Activated effector memory CD4-positive, alpha-beta T cell treated with anti-CD3 and anti-CD28 coated beads, Interleukin-2, amount 50 U/mL, for 16 hours (primary cell): ENCODE data around the gene ATP5IF1.

Experiments
- DNase-seq: peaks from one replicate; pipeline ENCODE4 v3.0.0-alpha.2; 2020

Gene ATP5IF1

GRCh38 chr1:28235755-28236655, at the start of gene ATP5IF1:
TSS of gene ATP5IF1 (plus strand) at chr1:28236124. CDS start at chr1:28236184, 60 bp downstream.
- DNase-seq: peak; percentile 98

GRCh38 chr1:28190337-28190979, 45.5 kb upstream of the ATP5IF1 start:
- DNase-seq: peak; percentile 38

- DNase-seq: peak; percentile 21
Measured at GRCh38 chr1:28190996-28191645, 44.8 kb upstream of the ATP5IF1 start.

- DNase-seq: peak; percentile 56
Measured at GRCh38 chr1:28193701-28194161, 42.2 kb upstream of the ATP5IF1 start.

GRCh38 chr1:28194326-28195035, 41.4 kb upstream of the ATP5IF1 start:
- peak; percentile 43 for DNase-seq

- no peak for DNase-seq
Measured at GRCh38 chr1:28195780-28196179, 40.1 kb upstream of the ATP5IF1 start.

- no peak for DNase-seq
Measured at GRCh38 chr1:28196330-28196729, 39.6 kb upstream of the ATP5IF1 start.

- no peak for DNase-seq
Measured at GRCh38 chr1:28197682-28198415, 38.1 kb upstream of the ATP5IF1 start.

- DNase-seq: peak; percentile 83
Measured at GRCh38 chr1:28199328-28200233, 36.3 kb upstream of the ATP5IF1 start.

GRCh38 chr1:28200234-28200873, 35.6 kb upstream of the ATP5IF1 start:
- no peak for DNase-seq

GRCh38 chr1:28205243-28205642, 30.7 kb upstream of the ATP5IF1 start:
- DNase-seq: no peak

- DNase-seq: peak; percentile 85
Measured at GRCh38 chr1:28208818-28209441, 27.0 kb upstream of the ATP5IF1 start.

GRCh38 chr1:28209700-28210099, 26.2 kb upstream of the ATP5IF1 start:
- no peak for DNase-seq

- DNase-seq: no peak
Measured at GRCh38 chr1:28213315-28213714, 22.6 kb upstream of the ATP5IF1 start.

GRCh38 chr1:28229089-28229488, 6.8 kb upstream of the ATP5IF1 start:
- no peak for DNase-seq

- DNase-seq: no peak
Measured at GRCh38 chr1:28229996-28230395, 5.9 kb upstream of the ATP5IF1 start.

GRCh38 chr1:28232558-28233263, 3.2 kb upstream of the ATP5IF1 start, which contains the start of gene DNAJC8:
TSS of gene DNAJC8 (minus strand) at chr1:28233029. CDS start at chr1:28232998, 31 bp downstream.
- peak; percentile 99 for DNase-seq

GRCh38 chr1:28233264-28233606, 2.7 kb upstream of the ATP5IF1 start:
- DNase-seq: no peak

- DNase-seq: peak; percentile 71
Measured at GRCh38 chr1:28236656-28237322, 865 bp downstream of the ATP5IF1 start.
